ENCODE measurements around the gene CD48. TPM values are rescaled to one million over a fixed set of nuclear protein-coding genes. Genes with fewer than 3 reads are reported as not detected.

CD48 gene
- total RNA-seq, 1 donor from 2014 or later: 0.56 TPM

DNA sequence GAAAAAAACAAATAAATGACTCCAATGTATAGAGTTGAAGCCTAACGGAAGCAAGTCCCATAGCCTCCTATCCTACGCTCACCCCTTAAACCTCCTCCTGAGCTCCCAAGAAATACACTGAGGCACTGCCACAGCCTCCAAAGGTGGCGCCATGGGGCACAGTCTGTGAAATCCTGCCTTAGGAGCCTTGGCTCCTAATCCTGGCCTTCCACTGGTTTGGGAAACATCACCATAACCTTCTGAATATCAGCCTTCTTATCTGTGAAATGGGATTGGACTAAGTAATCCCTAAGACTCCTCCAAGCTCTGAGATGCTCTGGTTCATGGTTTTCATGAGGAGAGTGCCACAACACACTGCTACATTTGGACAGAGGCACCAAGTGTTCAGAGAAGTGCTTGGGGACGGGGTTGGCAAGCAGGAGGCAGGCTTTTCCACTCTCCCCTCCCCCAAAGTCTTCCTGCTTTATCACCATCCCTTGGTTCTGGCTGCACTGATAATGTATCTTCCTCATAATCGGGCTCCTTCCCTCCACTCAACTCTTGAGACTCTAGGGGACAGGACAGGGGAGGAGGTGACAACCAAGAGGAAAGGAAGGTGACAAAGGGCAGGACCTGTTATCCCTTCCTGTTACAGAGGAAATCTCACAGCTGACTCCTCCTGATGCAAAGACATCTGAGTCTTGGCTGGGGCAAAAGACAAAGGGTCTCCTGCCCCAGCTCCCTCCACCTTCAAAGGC lies 30.2 kb upstream of the CD48 start:
- Mint-ChIP-seq H3K27me3 (ENCODE audit: low read depth) (no peaks in the 10 kb centered on the region), H3K4me1 (no peaks in the 10 kb centered on the region), H3K27ac (no peak overlapping the region), H3K36me3 (no peaks in the 10 kb centered on the region), H3K4me3 (no peak overlapping the region), H3K9me3 (peaks cover 4% of the 10 kb centered on the region)
- TF ChIP-seq, protein P1, sequence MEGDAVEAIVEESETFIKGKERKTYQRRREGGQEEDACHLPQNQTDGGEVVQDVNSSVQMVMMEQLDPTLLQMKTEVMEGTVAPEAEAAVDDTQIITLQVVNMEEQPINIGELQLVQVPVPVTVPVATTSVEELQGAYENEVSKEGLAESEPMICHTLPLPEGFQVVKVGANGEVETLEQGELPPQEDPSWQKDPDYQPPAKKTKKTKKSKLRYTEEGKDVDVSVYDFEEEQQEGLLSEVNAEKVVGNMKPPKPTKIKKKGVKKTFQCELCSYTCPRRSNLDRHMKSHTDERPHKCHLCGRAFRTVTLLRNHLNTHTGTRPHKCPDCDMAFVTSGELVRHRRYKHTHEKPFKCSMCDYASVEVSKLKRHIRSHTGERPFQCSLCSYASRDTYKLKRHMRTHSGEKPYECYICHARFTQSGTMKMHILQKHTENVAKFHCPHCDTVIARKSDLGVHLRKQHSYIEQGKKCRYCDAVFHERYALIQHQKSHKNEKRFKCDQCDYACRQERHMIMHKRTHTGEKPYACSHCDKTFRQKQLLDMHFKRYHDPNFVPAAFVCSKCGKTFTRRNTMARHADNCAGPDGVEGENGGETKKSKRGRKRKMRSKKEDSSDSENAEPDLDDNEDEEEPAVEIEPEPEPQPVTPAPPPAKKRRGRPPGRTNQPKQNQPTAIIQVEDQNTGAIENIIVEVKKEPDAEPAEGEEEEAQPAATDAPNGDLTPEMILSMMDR (IDR thresholded peaks at IDR 0.05; ENCODE audit: unreplicated experiment): no peak
- no peak for DNase-seq (ENCODE audit: low spot score in 2 of 2, unreplicated experiment in 2 of 2)

DNA sequence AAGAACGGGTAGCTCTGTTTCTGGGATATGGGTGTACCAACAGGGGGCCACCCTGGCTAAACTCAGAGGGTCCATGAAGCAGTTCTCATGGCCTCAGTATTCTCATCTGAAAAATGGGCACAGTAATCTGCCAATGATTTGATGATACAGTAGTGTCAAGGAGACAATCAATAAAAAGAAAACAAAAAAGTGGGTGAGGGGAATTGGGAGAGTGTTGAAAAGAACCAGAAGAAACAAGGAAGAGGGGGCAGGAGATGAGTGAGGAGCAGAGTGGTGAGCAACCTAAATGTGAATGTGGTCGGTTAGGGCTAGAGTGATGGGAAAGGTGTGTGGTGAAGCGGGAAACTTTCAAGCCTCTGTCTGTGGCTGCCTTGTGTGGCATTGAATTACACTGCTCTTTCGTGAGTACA lies 29.5 kb upstream of the CD48 start:
- Mint-ChIP-seq H3K9me3 (peaks cover 6% of the 10 kb centered on the region), H3K27me3 (ENCODE audit: low read depth) (no peaks in the 10 kb centered on the region), H3K27ac (no peak overlapping the region), H3K4me1 (no peaks in the 10 kb centered on the region), H3K36me3 (no peaks in the 10 kb centered on the region), H3K4me3 (no peak overlapping the region)
- DNase-seq (ENCODE audit: low spot score in 2 of 2, unreplicated experiment in 2 of 2): no peak
- TF ChIP-seq, protein P1 (IDR thresholded peaks at IDR 0.05; ENCODE audit: unreplicated experiment): no peak

GRCh38 chr1:160740133-160740688 lies 28.6 kb upstream of the CD48 start:
- H3K27ac Mint-ChIP-seq: no peak overlapping the region
- no peak for DNase-seq (ENCODE audit: low spot score in 2 of 2, unreplicated experiment in 2 of 2)
- H3K27me3 Mint-ChIP-seq (ENCODE audit: low read depth): no peaks in the 10 kb centered on the region
- no peaks in the 10 kb centered on the region for H3K4me1 Mint-ChIP-seq
- TF ChIP-seq, protein P1 (IDR thresholded peaks at IDR 0.05; ENCODE audit: unreplicated experiment): no peak
- no peak overlapping the region for H3K4me3 Mint-ChIP-seq
- peaks cover 10% of the 10 kb centered on the region for H3K9me3 Mint-ChIP-seq
- H3K36me3 Mint-ChIP-seq: no peaks in the 10 kb centered on the region

- no peak for DNase-seq (ENCODE audit: low spot score in 2 of 2, unreplicated experiment in 2 of 2)
- no peaks in the 10 kb centered on the region for H3K27me3 Mint-ChIP-seq (ENCODE audit: low read depth)
- H3K27ac Mint-ChIP-seq: no peak within 1 kb of the TSS
- TF ChIP-seq, protein P1 (IDR thresholded peaks at IDR 0.05; ENCODE audit: unreplicated experiment): no peak
- no peak within 1 kb of the TSS for H3K4me3 Mint-ChIP-seq
- no peaks in the 10 kb centered on the region for H3K4me1 Mint-ChIP-seq
- no peaks in the 10 kb centered on the region for H3K36me3 Mint-ChIP-seq
- peaks cover 21% of the 10 kb centered on the region for H3K9me3 Mint-ChIP-seq
Measured at GRCh38 chr1:160739098-160739511, 27.5 kb upstream of the CD48 start, which contains the start of gene SLAMF7. Gene SLAMF7, plus strand, starts transcription at chr1:160739247. Its CDS starts 55 bp downstream, at chr1:160739302.

- no peaks in the 10 kb centered on the region for H3K4me1 Mint-ChIP-seq
- DNase-seq (ENCODE audit: low spot score in 2 of 2, unreplicated experiment in 2 of 2): no peak
- H3K4me3 Mint-ChIP-seq: no peak overlapping the region
- TF ChIP-seq, protein P1 (IDR thresholded peaks at IDR 0.05; ENCODE audit: unreplicated experiment): no peak
- no peak overlapping the region for H3K27ac Mint-ChIP-seq
- H3K36me3 Mint-ChIP-seq: no peaks in the 10 kb centered on the region
- H3K27me3 Mint-ChIP-seq (ENCODE audit: low read depth): no peaks in the 10 kb centered on the region
- peaks cover 23% of the 10 kb centered on the region for H3K9me3 Mint-ChIP-seq
Measured at GRCh38 chr1:160738271-160738670, 26.6 kb upstream of the CD48 start.
